GM18909 (cell line): ENCODE results near the gene SNCB.

Source experiments
- ATAC-seq: cut with Tn5 transposase; IDR thresholded peaks from one replicate; pipeline ENCODE4 v1.9.1; 2021; ENCODE audit warnings: mild to moderate bottlenecking; ENCODE audit not compliant: unreplicated experiment, poor library complexity

SNCB gene

DNA sequence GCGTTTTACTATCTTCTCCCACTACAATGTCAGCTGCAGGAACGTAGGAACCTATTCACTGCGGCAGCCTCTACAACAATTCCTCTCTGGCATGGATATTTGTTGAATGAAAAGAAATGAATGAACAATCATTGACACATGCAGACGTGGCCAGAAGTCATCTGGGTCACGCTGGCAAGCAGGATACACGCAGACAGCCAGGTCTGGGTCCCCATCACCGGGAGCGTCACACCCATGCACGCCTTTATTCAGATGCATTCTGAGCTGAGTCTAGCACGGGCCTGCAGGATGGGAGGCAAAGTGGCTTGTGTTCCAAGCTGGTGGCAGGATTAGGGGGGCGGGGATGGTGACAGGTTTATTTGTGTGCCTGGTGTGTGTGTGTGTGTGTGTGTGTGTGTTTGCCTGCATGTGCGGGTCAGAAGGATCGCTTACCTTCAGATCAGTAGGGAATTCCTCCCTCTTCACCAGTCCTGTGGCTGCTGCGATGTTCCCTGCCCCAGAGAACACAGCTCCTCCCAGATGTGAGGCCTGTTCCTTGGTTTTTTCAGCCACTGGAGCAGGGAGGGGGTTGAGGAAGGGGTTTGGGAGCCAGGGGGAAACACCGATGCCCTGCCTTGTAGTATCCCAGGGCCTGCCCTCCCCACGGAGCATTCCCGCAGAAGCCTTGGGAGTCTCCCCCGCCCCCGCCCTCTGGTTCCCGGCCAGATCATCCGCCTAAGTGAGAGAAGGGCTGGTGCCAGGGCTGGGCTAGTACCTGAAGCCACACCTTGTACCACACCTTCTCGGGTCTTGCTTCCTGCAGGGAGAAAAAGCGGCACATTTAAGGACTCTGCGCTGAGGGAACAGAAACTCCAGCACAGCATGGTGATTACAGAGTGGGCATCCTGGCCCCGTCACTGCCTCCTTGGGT is 4.1 kb downstream of the SNCB start:
- ATAC-seq = no peak

DNA sequence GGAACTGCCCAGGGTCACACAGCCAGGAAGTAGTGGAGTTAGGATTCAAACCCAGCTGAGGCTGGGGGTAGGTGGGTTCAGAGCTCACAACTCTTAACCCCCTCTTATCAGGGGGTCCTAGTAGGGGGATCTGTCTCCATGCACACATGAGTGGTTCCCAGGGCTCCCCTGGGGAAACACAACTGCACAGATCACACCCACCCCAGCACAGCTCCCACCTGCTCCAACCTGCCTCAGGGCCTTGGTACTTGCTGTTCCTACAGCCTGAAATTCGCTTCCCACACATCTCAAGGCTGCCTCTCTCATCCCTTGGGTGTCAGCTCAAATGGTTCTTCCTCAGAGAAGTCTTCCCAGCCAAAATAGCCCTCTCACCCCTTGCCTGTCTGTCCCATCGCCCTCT is 4.8 kb downstream of the SNCB start:
- no peak for ATAC-seq

DNA sequence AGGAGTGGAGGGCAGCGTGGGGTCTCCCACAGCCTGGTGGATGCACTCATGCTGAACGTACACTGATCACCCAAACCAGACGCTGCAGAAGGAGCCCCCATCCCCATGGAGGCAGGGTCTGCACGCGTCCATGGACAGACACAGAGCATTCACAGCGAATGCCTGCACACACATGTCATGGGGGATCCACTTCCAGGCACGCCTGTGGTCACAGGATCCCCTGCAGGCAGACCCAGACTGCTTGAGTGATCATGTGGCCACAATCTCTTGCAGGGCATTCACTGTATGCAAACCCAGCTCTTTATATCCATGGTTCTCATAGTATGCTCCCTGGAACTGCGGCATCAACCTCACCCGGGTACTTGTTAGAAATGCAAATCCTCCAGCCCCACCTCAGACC is 5.4 kb downstream of the SNCB start:
- no peak for ATAC-seq

DNA sequence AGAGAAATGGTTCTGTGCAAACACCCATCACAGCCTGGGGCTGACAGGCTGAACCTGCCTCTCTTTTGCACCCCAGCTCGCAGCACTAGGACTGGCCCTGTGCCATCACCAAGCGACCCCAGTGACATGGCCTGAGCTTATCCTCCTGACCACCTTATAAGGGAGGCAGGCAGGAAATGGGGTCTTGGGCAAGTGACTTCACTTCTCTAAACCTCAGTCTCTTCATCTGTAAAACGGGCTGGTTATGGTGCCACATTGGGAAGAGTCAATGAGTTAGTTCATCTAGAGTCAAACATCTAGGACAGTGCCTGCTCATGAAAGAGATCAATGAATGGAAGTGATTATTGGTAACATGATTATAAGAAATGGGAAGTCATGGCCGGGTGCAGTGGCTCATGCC is 6.2 kb downstream of the SNCB start:
- ATAC-seq = no peak

DNA sequence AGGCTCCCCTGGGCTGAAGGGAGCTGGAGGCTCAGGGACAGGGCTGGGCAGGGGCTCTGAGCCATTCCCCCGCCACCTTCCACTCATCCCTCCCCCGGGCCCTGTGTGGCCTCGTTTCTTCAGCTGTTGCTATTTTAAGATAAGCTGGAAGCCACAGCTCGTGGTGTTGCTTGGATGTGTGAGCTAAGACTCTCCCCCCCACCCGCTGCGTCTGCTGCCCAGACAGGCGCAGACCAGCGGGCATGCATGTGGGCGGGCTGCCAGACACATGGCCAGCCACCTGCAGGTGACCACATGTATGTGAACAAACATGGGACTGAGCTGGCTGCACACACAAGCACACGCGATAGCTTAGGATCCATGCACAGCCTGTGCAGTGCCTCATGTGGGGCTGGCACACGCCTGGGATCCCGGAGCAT is 8.7 kb downstream of the SNCB start:
- no peak for ATAC-seq

DNA sequence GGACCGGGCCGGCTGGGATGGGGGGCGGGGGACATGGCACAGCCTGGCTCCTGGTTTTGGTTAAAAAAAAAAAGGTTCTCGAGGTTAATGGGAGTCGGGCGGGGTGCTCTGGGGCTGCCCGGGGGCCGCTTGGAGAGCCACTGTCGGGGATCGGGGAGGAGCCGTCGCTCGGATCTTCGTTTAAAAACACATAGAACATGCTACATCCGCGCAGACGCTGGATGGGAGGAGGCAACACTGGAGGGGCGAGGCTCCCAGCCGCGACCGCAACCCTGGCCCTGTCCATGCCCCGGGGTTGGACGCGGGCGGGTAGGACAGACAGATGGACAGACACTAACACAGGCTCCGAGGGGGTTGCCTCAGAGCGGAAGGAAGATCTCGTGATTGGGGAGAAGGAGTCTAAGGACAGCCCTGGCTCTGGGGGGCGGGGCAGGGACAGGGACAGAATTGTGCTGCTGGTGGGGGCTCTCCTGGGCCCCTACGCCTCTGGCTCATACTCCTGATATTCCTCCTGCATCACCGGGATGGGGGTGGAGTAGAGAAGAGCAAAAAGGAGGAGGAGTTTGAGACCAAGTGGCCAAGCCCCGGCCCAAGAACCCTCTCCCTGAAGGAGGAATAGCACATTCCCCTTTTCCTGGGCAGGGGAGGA is 9.9 kb downstream of the SNCB start:
- ATAC-seq = no peak

DNA sequence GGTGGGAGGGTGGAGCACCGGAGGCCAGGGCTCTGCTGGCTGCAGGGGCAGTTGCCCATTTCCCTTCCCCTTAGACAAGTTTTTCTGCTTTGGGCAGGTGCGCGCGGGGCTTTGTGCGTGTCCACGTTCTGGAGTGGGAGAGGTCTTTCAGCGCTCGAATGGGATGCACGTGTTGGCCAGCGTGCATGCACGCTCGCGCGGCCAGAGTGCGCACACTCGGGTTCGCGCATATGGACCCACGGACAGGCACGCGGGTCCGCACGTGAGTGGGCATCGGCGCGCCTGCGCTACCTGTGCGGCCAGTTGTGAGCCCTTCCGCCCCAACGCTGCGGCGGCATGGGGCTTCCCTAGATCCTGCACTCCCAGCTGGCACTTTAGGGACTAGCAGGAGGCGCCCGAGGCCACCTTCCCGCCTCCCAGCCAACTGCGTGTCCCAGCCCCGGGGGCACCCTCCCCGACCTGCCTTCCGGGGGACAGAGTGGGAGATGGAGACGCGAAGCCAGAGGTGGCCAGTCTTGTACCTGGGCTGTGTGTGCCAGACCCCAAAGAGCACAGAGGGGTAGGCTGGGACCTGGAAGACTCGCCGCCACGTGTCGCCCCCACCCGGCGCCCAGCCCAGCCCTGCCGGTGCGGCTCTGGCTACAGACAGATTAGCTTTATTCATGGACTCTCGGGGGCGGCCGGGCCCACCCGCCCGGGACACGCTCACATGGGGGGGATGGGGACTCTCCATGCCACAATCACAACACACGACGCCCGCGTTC is 10.6 kb downstream of the SNCB start:
- no peak for ATAC-seq

DNA sequence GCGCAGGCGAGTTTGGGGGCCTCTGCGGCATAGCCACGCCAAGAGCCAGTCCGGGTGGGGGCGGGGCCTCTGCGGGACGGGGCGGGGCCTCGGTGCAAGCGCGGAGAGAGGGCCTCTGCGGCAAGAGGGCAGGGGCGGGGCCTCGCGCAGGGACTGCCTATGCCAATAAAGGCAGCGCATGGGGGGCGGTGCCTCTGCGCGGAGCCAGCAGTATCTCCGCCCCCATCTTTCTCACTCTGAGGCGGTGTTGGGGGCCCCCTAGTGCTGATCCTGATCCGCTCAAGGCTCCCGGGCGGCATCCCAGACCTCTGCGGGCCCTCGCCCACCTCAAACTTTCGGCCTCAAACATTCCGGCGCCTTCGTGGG is 11.1 kb downstream of the SNCB start:
- peak; percentile 69 for ATAC-seq

DNA sequence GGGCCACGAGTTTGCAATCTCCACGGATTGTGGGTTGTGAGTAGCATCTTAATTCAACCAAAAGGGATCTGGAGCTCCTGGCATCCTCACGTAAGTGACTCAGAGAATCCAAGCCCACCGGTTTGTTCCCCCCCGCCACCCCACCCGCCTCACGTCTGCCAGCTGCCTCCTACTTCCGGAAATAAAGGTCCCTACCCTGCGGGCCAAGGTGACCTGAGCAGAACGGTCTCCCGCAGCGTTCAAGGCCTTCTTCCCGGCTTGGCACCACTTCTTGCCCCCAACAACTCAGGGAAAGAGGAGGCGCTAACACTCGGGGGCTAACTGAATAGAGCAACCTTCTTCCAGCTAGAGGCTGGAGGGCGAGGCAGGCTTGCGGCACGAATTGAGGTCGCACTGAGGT is 11.6 kb downstream of the SNCB start:
- ATAC-seq = no peak

DNA sequence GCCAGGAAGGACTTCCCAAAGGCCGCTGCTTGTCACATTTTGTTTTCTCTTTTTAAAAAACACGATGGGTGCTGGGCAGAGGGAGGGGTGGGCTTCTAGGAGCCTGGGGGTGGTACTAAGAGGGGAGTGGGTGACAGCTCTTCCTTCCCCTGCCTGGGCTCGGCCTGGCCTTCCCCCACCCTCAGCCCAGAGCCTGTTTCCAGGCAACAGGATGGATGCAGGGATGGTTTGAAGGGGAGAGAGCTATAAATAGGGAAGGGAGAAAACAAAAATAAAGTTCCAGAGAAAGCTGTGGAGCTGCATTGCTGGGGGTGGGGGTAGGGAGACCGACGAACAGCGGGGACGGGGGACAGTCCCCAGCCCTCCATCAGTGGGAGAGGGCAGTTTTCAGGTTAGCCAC is 13.8 kb downstream of the SNCB start:
- ATAC-seq = no peak

DNA sequence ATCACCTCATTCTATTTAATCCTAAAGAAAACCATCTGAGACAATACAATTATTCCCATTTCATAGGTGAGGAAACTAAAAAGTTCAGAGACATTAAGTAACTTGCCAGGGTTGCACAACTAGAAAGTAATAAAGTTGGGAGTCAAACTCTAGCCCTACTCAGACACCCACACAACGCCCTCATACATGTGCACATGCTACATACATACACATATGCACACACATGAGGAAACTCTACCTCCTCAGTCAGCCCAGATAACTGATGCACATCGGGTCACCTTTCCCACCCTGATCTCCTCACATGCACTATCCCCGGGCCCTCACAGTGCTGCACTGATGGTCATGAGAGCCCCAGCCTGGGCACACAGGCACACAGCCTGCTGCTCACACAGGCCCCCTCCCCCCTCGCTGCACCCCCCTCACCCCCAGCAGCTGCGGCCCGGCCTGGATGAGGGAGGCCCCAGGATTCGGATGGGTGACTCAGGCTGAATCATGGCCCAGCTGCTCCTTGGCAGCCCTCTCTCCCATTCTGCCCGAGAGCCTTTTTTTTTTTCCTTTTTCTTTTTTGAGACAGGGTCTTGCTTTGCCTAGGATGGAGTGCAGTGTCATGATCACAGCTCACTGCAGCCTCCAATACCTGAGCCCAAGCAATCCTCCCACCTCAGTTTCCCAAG is 15.4 kb downstream of the SNCB start:
- ATAC-seq = no peak

DNA sequence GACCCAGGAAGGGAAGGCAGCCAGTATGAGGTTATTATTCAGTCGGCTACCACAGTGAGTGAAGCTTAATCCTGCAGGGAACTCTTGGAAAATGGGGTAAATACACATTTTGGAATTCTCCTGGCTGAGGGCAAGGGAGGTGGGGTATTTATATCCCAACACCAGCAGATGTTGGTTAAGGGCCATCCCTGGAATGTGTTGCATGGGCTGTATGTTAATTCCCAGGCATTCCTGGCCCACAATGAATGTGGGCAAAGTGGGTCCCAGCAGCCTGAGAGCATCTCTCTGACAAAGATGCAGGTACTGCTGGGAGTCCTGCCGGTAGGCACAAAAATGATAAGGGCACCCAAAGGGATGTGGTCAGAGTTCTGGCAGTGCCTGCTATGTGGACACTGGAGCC is 17.5 kb downstream of the SNCB start:
- no peak for ATAC-seq

DNA sequence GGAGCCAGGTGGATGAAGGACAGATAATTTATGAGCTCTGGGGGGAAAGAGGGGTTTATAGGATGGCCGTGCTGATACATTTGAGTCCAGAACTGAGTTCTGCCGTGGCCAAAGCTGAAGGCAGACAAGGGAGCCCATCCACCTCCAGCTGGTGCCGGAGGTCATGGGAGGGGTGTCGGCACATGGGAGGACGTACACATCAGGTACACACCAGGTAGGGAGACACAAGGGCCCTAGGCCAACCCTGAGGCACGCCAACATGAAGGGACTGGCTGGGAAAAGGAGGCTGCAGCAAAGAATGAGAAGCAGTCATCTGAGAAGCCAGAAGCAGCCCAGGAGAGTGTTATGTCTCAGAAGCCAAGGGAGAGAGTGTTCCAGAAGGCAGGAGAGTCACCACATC is 18.3 kb downstream of the SNCB start:
- ATAC-seq = no peak

DNA sequence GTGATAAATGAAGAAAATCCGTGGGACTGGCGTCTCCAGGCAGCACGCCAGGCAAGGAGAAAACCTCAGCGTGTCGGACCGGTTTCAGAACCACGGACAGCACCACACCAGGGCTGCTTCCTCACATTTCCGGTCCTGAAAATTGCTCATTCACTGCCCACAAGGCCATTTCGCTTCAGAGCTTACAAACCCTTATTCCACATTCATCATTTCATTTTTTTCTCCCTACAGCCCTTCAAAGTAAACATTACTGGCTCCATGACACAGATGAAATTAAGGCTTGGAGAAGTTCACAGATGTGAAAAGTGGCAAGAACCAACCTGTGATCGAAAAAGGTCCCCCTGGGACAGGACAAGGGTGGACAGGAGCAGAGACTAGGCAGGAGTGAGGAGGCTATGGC is 18.9 kb downstream of the SNCB start:
- ATAC-seq = no peak

DNA sequence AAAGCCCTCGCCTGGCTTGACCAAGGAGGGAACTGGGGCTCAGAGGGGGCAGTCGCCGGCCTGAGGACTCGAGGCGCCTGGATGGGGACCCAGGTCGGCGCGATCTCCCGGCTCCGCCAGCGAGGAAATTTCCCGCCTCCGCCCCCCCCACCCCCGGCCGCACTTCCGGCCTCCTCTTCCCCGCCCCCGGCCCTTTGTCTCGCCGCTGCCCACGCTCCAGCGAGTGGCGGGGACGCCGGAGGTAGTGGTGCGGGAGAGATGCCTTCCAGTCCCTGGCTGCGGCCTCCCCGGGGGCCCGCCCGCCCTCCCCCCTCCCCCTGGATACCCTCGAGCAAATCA is 19.9 kb downstream of the SNCB start:
- ATAC-seq = no peak

DNA sequence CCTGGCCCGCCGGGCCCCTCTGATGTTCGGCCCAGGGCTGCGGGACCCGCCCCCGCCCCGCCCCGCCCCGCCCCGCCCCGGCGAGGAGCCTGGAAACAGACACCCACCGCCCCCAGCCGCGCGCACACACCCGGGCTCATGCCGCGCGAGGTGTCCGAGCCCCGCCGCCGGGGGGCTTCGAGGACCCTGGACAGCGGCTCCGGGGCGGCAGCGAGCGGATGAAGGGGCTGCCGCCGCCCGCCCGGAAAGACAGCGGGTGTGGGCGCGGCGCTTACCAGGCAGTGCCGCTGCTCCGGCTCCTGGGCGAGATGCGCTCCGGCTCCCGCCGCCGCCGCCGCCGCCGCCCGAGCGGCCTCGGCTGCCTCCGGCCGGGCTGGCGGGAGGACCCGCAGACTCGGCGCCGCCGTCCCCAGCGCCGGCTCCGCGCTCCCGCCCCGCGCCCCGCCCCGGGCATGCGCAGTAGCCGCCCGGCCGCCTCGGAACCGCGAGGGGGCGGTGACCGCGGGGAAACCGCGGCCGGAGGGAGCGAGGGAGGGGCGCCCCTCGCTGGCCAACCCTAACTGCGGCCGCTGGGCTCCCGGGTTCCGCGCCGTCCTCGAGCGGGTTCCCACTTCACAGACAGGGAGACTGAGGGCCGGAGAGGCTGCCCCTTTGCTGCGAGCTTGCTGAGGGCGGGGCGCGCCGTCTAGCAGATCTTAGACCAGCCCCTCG is 20.5 kb downstream of the SNCB start, which contains the start of gene GPRIN1:
Gene GPRIN1, minus strand, starts transcription at position 433 of the 711 bp plus-strand sequence. CDS start 10,322 bp downstream, outside the sequence.
- peak; percentile 75 for ATAC-seq

DNA sequence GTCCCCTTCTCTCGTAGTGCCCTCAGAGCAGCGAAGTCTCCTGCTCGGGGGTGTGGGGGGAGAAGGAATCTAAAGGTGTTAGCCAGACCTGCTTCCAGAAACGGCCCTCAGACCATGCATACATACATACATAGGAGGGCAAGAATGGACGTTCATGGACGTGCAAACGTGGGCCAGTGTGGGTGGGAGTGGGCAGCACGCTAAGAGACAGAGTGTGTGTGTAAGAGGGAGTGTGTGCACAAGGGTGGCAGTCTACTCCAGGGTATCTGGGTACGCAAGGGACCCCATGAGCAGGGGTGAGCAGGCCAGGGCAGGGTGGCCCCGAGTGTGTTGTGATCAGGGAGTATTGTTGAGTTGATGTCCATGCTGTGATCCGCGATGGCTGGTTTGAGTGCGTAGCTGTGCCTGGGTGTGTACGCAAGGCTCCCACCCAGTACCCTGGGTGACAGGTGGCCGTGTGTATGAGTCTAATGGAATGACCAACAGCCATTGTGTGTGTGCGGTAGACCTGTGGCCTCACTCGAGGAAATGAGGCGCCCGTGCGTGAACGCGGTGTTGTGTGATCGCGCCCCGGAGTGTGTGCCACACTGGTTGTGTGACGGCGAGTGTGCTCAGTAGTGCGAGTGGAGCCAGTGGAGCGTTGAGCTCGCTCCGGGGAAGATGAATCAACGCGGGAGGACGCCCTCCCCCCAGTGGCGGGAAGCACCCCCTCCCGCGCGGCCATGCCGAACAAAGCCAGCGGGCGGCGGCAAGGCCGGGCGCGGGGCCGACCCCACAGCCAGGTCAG is 21.2 kb downstream of the SNCB start:
- ATAC-seq = peak; percentile 25

DNA sequence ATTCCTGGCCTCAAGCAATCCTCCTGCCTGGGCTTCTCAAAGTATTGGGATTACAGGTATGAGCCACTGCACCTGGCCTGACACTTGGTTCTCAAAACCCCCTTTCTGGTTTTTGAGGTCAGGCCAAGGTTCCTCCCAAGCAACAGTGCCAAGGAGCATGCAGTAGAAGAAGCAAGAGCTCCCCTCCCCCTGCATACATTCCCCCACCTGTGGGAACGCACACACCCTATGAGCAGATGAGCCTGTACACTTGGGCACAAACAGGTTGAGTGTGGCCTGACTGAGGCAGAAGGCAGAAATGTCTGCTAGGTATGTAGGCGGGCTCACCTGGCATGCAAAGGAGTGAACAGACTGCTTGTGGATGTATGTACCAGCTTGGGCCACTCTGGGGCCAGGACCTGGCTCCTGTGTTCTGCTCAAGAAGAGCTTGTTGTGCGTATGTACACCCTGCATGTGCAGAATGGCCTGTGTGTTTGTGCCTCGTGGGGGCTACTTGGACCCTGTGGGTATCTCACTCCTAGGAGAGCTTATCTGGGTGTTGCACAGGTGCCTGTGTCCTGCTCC is 22.1 kb downstream of the SNCB start:
- no peak for ATAC-seq

DNA sequence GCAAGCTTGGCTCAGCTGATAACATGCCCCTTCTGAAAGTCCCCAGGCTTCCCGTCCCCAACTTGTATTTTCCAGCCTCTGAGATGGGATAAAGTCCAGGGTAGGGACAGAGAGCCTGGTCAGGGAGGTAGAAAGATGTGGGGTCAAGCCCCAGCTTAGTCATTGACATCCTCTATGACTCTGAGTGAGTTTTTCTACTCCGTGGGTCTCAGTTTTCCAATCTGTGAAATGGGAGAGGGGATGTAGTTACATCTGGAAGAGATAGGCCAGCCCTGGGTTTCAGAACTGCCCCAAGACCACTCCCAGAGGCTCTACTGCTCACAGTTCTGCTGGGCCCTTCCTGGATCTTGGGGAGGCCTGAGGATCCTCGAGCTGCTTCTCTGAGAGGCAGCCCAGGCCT is 23.5 kb downstream of the SNCB start:
- ATAC-seq = no peak
